ENCODE measurements around the gene PDCL2.

GRCh38 chr4:55524844-55525571, 67.0 kb downstream of the PDCL2 start:
- TF ChIP-seq SP1 (IDR thresholded peaks at IDR 0.05): no peak
- no peak for TF ChIP-seq ARNT (IDR thresholded peaks at IDR 0.05)
- TF ChIP-seq HDGF (IDR thresholded peaks at IDR 0.05; ENCODE audit: borderline replicate concordance): no peak
- no peak for TF ChIP-seq FOXM1 (IDR thresholded peaks at IDR 0.05; ENCODE audit: borderline replicate concordance)
- TF ChIP-seq SUZ12 (IDR thresholded peaks at IDR 0.05): no peak
- no peak for TF ChIP-seq PKNOX1 (IDR thresholded peaks at IDR 0.05)
- no peak for TF ChIP-seq ELF4 (IDR thresholded peaks at IDR 0.05)
- no peak for TF ChIP-seq BHLHE40 (IDR thresholded peaks at IDR 0.05; ENCODE audit: borderline replicate concordance)
